Measurements from ENCODE around the gene KRTAP9-8.
"Not testable (repeated sequence)": the region's sequence is repeated elsewhere in the genome, so short reads cannot be mapped to it uniquely, and the experiment has no call there.

Gene KRTAP9-8

DNA sequence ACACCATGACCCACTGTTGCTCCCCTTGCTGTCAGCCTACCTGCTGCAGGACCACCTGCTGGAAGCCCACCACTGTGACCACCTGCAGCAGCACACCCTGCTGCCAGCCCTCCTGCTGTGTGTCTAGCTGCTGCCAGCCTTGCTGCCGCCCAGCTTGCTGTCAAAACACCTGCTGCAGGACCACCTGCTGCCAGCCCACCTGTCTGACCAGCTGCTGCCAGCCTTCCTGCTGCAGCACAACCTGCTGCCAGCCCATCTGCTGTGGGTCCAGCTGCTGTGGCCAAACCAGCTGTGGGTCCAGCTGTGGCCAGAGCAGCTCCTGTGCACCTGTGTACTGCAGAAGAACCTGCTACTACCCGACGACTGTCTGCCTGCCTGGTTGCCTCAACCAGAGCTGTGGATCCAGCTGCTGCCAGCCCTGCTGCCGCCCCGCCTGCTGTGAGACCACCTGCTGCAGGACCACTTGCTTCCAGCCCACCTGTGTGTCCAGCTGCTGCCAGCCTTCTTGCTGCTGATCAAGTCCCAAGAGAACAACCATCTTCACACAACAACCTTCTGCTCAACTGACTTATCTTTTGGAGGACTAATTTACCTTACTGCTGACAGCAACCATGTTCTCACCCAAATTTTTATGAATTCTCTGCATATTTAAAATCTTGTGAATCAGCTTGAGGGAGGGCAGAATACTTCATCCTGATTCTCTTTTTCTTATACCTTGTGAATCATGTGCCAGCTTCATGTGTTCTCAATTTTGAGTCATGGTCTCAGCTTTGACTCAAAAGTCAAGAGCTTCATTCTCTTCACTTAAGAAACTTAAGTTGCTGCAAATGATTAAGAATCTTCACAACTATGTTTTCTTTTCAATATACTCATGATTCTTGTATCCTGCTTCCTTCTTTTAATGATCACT lies 17.8 kb downstream of the KRTAP9-8 start, which contains the start of gene KRTAP9-9:
KRTAP9-9 (plus strand) TSS at position 4 of the 910 bp plus-strand sequence.
- DNase-seq = not testable (repeated sequence)

DNA sequence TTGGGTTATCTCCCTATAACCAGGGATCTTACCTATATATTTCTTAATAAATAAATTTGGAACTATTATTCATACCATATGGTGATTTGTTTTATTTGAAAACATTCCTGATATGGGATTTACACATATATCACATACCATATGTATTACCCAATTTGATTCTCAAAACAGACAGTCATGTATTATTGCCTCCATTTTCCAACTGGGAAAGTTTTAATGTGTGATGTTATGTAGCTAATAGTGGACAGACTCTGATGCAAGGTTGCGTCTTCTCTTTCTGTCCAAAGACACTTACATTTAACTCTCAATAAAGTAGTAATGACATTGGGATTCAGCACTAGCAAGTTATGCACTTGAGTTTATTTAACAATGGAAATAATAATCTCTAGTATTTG lies 18.5 kb downstream of the KRTAP9-8 start:
- no peak for DNase-seq

DNA sequence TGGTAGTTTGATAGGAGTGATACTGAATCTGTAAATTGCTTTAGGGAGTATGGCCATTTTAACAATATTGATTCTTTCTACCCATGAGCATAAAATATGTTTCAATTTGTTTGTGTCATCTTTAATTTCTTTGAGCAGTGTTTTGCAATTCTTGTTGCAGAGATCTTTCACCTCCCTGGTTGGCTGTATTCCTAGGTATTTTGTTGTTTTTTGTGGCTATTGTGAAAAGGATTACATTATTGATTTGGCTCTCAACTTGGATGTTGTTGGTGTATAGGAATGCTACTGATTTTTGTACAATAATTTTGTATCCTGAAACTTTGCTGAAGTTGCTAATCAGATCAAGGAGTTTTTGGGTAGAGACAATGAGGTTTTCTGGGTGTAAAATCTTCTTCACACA lies 20.6 kb downstream of the KRTAP9-8 start:
- DNase-seq = no peak

DNA sequence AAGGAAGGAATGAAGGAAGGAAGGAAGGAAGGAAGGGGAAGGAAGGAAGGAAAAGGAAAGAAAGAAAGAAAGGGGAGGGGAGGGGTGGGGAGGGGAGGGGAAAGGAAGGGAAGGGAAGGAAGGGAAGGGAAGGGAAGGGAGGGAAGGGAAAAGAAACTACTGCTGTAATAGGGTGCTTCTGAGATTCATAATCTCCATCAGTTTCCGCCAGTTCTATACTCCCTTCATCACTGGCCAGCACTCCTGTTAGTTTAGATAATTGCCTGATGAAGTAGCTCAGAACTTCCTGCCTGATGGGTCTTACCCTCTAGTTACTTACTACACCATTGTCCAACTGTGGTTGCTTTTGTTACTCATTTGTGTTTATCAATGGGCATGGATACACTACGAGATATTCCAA lies 25.4 kb downstream of the KRTAP9-8 start:
- no peak for DNase-seq

DNA sequence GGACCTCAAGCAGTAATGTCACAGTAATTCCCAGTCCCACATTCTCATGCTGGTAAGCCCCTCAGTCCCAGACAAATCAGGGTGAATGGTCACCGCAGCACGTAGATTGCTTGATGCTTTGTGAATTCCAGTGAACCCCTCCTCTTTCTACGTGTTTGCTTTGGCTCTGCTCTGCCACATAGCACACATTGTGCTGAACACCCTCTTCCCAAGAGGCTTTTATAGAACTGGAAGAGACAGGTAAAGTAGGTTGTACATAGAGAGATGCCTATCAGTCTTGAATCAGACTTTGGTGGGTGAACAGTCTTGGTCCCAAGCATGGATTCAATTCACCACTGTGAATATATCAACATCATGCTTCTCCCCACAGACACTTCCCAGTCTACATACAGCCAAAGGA lies 26.8 kb downstream of the KRTAP9-8 start:
- no peak for DNase-seq

DNA sequence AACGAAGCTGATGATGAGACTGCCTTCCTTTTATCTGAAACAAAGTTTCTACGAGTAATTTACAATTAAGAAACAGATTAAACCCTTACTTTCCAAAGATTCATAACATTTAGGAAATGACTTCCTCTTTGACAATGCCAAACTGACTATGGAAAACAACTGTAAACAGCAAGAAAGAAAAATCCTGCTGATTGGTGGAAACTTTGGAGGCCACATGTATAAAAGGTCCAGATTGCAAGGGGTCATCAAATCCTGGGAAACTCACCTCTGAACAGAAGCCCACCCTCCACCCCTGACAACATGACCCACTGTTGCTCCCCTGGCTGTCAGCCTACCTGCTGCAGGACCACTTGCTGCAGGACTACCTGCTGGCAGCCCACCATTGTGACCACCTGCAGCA lies 27.3 kb downstream of the KRTAP9-8 start, which contains the start of gene KRTAP9-6:
KRTAP9-6 (plus strand) TSS at position 301 of the 400 bp plus-strand sequence; CDS start at position 301, 0 bp downstream.
- DNase-seq = no peak

DNA sequence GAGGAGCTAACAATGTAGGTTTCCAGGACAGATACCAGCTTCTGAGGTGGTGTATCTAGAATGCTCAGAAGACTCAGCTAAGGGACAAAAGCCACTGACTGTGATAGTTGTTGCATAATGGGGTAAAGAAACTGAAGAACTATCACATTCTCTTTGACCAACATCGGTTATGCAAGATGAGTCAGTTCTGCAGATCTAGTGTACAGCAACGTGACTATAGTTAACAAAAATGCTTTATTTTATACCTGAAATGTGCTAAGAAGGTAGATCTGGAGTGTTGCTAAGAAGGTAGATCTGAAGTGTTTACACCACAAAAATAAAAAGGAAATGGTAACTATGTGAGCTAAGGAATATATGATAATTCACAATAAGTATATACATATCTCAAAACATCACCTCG lies 29.9 kb downstream of the KRTAP9-8 start:
- no peak for DNase-seq

DNA sequence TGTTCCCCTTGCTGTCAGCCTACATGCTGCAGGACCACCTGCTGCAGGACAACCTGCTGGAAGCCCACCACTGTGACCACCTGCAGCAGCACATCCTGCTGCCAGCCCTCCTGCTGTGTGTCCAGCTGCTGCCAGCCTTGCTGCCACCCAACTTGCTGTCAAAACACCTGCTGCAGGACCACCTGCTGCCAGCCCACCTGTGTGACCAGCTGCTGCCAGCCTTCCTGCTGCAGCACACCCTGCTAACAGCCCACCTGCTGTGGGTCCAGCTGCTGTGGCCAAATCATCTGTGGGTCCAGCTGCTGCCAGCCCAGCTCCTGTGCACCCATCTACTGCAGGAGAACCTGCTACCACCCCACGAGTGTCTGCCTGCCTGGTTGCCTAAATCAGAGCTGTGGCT lies 33.5 kb downstream of the KRTAP9-8 start:
- not testable (repeated sequence) for DNase-seq

DNA sequence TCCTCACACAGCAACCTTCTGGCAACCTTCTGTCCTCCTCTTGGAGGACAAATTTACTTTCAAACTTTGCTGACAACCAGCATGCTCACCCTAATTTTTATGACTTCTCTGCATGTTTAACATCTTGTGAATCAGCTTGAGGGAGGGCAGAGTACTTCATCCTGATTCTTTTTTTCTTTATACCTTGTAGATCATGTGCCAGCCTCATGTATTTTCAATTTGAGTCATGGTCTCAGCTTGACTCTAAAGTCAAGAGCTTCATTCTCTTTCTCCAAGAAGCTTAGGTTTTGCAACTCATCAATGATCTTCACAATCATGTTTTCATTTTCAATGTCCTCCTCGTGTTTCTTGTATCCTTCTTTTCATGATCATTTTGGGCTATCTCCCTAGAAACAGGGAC lies 34.1 kb downstream of the KRTAP9-8 start:
- DNase-seq = no peak

DNA sequence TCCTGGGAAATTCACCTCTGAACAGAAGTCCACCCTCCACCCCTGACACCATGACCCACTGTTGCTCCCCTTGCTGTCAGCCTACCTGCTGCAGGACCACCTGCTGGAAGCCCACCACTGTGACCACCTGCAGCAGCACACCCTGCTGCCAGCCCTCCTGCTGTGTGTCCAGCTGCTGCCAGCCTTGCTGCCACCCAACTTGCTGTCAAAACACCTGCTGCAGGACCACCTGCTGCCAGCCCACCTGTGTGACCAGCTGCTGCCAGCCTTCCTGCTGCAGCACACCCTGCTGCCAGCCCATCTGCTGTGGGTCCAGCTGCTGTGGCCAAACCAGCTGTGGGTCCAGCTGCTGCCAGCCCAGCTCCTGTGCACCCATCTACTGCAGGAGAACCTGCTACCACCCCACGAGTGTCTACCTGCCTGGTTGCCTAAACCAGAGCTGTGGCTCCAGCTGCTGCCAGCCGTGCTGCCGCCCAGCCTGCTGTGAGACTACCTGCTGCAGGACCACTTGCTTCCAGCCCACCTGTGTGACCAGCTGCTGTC lies 37.9 kb downstream of the KRTAP9-8 start, which contains the start of gene KRTAP9-7:
KRTAP9-7 (plus strand) TSS at position 51 of the 543 bp plus-strand sequence; CDS start at position 51, 0 bp downstream.
- not testable (repeated sequence) for DNase-seq

DNA sequence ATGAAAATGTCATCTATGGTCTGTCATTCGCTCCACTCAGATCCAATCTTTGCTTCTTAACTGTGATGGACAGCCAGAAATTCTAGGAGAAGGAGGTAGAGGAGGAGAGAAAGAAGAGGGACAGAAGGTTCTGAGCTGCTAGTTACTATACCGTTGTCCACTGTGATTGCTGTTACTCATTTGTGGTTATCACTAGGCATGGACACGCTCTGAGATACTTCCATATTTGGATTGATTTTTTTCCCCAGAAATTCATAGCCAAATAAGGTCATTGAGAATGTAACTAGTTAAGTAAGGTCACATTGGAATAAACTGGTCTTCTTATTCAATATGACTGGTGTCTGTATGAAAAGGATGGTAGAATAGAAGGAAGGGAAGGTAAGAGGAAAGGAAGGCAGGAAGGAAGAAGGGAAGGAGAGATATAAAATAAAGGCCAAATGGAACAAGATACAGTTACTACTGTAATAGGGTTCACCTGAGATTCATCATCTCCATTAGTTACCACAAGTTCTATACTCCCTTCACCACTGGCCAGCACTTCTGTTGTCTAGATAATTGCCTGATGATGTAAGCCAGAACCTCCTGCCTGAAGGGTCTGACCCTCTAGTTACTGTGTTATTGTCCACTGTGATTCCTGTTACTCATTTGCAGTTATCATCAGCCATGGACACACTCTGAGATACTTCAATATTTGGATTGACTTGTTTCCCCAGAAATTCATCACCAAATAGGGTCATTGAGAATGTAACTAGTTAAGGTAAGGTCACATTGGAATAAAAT lies 40.6 kb downstream of the KRTAP9-8 start:
- peak in 1 of 5 donors; percentile 0 for DNase-seq

DNA sequence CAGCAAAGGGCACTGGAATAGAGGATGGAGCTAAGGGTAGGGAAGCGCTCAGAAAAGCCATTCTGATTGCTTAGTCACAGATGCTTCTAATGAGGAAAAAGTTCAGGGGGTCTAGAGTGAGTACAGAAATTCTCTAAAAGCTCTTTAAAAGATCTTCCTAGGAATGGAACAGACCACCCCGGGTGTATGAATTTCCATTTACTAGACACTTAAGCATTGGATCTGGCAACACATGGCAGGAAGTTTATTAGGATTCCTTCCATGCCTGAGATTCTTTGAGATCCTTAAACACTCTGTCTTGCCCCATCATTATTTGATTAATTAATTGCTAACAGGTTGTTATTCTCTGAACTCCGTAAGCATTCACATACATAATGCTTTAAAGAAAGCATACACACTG lies 46.2 kb downstream of the KRTAP9-8 start:
- no peak for DNase-seq

DNA sequence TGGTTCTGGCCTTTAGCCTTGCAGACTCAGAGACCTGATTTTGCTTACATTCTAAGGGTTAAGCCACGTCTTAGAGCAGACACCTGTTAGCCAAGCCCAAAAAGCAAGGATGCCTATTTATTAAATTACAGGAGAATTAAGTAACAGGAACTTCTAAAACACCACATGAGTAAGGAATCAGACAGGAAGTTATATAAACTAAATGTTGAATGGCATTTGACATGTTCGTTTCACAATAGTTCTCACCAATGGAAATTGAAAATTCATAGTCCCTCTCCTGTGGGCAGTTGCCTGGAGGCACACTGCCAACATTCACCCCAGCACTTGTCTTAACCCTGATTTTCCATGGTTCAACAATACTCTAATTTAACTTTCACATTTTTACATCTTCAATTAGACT lies 46.7 kb downstream of the KRTAP9-8 start:
- DNase-seq = no peak

DNA sequence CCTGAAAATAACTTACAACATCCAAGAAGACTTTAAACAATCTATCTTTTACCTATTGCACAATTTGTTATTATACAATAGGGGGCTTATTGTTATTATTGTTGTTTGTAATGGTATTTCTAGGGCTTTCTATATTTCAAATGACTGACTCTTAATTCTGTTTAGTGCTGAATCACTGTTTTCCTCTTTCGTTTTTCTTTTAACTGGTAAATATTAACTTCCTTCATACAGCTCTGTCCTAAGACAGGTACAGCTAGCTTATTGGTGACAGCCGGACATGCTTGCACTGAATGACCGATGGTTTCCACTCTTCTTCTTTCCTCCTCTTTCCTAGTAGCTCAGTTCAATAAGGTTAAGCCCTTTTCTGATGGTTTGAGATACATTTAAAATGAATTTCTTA lies 49.3 kb downstream of the KRTAP9-8 start:
- DNase-seq = peak in 1 of 5 donors; percentile 0

All from T-helper 1 cell (primary cell).